Measurements from ENCODE around the gene MORN1.

Gene MORN1

DNA sequence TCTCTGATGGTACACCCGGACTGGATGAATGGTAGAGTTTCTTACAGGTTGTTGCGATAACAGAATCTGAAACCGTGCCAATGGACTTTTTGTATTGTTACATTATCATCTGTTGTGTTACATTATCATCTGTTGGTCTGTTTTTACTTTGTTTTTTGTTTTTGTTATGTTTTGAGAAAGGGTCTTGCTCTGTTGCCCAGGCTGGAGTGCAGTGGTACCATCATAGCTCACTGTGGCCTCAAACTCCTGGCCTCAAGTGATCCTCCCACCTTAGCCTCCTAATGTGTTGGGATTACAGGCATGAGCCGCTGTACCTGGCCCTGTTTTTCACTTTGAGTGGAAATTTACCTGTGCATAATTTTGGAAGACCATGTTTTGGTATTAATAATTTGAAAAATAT is 31.2 kb upstream of the MORN1 start:
- Histone ChIP-seq H3K4me1 (ENCODE audit: control insufficient read depth, insufficient read depth, low read length, unreplicated experiment) (no peaks in the 10 kb centered on the region), H3K79me2 (ENCODE audit: control insufficient read depth, insufficient read depth, low read length, unreplicated experiment) (no peaks in the 10 kb centered on the region), H2AFZ (ENCODE audit: low read length, unreplicated experiment) (no peak overlapping the region), H3K36me3 (ENCODE audit: insufficient read depth, low read length) (no peaks in the 10 kb centered on the region), H3K27me3 (ENCODE audit: insufficient read depth, low read length) (peaks cover 38% of the 10 kb centered on the region), H3K27ac (ENCODE audit: low read depth, low read length) (no peak overlapping the region), H3K4me3 (ENCODE audit: low read depth, low read length) (no peak overlapping the region)

DNA sequence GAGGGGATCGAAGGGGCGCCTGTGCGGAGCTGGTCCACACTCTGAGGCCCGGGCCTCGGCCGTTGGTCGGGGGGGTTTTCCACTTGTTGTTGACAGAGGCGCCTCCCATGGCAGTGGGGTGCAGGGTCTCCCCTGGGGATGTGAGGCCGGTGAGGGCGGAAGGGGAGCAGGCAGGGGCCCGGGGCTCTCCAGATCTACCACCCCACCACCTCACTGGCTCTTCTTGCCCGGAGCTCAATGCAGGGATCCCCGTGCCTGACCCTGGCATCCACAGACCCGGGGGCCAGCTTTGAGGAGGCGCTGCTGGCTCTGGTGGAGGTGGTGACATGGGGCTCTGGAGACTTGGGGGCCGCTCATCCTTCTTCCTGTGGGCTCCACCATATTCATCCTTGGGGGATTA is 28.1 kb upstream of the MORN1 start:
- no peak overlapping the region for H2AFZ ChIP-seq (ENCODE audit: low read length, unreplicated experiment)
- no peaks in the 10 kb centered on the region for H3K79me2 ChIP-seq (ENCODE audit: control insufficient read depth, insufficient read depth, low read length, unreplicated experiment)
- no peak overlapping the region for H3K4me3 ChIP-seq (ENCODE audit: low read depth, low read length)
- no peak overlapping the region for H3K27ac ChIP-seq (ENCODE audit: low read depth, low read length)
- H3K4me1 ChIP-seq (ENCODE audit: control insufficient read depth, insufficient read depth, low read length, unreplicated experiment), result peaks cover 3% of the 10 kb centered on the region
- H3K27me3 ChIP-seq (ENCODE audit: insufficient read depth, low read length), result peaks cover 41% of the 10 kb centered on the region
- H3K36me3 ChIP-seq (ENCODE audit: insufficient read depth, low read length), result no peaks in the 10 kb centered on the region

DNA sequence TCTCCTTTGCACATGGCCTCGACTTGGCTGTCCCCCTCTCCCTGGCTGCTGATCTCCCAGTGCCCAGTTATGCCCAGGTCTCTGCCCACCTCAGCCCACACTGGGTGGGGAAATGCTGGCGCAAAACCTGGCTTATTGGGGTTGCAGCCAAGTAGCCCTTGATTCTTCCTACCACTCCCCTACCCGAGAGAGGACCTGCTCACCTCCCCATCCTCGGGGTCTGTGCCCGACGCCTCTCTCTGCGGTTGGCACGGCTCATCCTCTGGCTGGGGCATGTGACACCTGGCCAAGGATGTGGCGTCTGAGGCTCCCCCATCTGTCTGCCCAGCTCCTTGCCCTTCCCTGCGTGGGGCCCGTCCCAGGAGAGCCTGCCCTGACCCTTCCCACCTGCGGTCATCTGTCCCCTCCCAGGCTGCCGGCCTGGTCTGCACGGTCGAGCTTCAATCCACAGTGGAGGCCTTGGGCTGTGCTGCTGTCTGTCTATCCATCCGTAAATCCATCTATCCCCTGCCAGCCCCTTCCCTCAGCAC is 27.5 kb upstream of the MORN1 start:
- H3K27me3 ChIP-seq (ENCODE audit: insufficient read depth, low read length), result peaks cover 41% of the 10 kb centered on the region
- H2AFZ ChIP-seq (ENCODE audit: low read length, unreplicated experiment), result no peak overlapping the region
- H3K27ac ChIP-seq (ENCODE audit: low read depth, low read length), result no peak overlapping the region
- H3K4me3 ChIP-seq (ENCODE audit: low read depth, low read length), result no peak overlapping the region
- H3K79me2 ChIP-seq (ENCODE audit: control insufficient read depth, insufficient read depth, low read length, unreplicated experiment), result no peaks in the 10 kb centered on the region
- H3K4me1 ChIP-seq (ENCODE audit: control insufficient read depth, insufficient read depth, low read length, unreplicated experiment), result peaks cover 8% of the 10 kb centered on the region
- no peaks in the 10 kb centered on the region for H3K36me3 ChIP-seq (ENCODE audit: insufficient read depth, low read length)

DNA sequence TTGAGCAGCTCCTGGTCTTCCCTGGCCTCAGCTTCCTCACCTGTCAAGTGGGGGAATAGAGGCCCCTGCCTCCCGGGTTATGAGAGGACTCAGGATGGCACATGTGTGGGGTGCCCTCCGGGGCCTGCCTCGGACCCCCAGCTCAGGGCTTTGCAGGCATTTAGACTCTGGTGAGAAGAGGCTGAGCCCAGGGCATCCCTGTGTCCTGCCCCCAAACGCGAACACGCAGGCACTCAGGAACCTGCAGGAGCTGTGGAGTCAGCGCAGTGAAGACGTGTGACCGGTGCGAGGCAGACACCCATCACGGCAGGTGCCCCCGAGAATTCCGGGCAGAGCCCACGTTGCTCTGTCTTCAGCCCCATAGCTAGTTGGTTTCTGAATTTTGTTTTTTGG is 26.5 kb upstream of the MORN1 start:
- Histone ChIP-seq H3K79me2 (ENCODE audit: control insufficient read depth, insufficient read depth, low read length, unreplicated experiment) (no peaks in the 10 kb centered on the region), H3K4me1 (ENCODE audit: control insufficient read depth, insufficient read depth, low read length, unreplicated experiment) (peaks cover 14% of the 10 kb centered on the region), H3K27me3 (ENCODE audit: insufficient read depth, low read length) (peaks cover 35% of the 10 kb centered on the region), H3K27ac (ENCODE audit: low read depth, low read length) (no peak overlapping the region), H2AFZ (ENCODE audit: low read length, unreplicated experiment) (no peak overlapping the region), H3K36me3 (ENCODE audit: insufficient read depth, low read length) (no peaks in the 10 kb centered on the region), H3K4me3 (ENCODE audit: low read depth, low read length) (no peak overlapping the region)

- no peaks in the 10 kb centered on the region for H3K36me3 ChIP-seq (ENCODE audit: insufficient read depth, low read length)
Measured at GRCh38 chr1:2417083-2417832, 25.9 kb upstream of the MORN1 start.

GRCh38 chr1:2416403-2416802 is 25.0 kb upstream of the MORN1 start:
- H3K4me1 ChIP-seq (ENCODE audit: control insufficient read depth, insufficient read depth, low read length, unreplicated experiment), result peaks cover 18% of the 10 kb centered on the region
- H3K27ac ChIP-seq (ENCODE audit: low read depth, low read length), result no peak overlapping the region
- peaks cover 9% of the 10 kb centered on the region for H3K79me2 ChIP-seq (ENCODE audit: control insufficient read depth, insufficient read depth, low read length, unreplicated experiment)
- H2AFZ ChIP-seq (ENCODE audit: low read length, unreplicated experiment), result no peak overlapping the region
- peaks cover 31% of the 10 kb centered on the region for H3K27me3 ChIP-seq (ENCODE audit: insufficient read depth, low read length)
- H3K36me3 ChIP-seq (ENCODE audit: insufficient read depth, low read length), result no peaks in the 10 kb centered on the region
- no peak overlapping the region for H3K4me3 ChIP-seq (ENCODE audit: low read depth, low read length)

More at GRCh38 chr1:2417083-2417832, 25.9 kb upstream of the MORN1 start:
- H3K4me1 ChIP-seq (ENCODE audit: control insufficient read depth, insufficient read depth, low read length, unreplicated experiment), result peaks cover 14% of the 10 kb centered on the region
- no peak overlapping the region for H3K27ac ChIP-seq (ENCODE audit: low read depth, low read length)
- no peak overlapping the region for H3K4me3 ChIP-seq (ENCODE audit: low read depth, low read length)
- H3K79me2 ChIP-seq (ENCODE audit: control insufficient read depth, insufficient read depth, low read length, unreplicated experiment), result peaks cover under 1% of the 10 kb centered on the region
- peaks cover 31% of the 10 kb centered on the region for H3K27me3 ChIP-seq (ENCODE audit: insufficient read depth, low read length)
- H2AFZ ChIP-seq (ENCODE audit: low read length, unreplicated experiment), result no peak overlapping the region

GRCh38 chr1:2415801-2416208 is 24.5 kb upstream of the MORN1 start:
- no peak overlapping the region for H2AFZ ChIP-seq (ENCODE audit: low read length, unreplicated experiment)
- no peaks in the 10 kb centered on the region for H3K36me3 ChIP-seq (ENCODE audit: insufficient read depth, low read length)
- no peak overlapping the region for H3K27ac ChIP-seq (ENCODE audit: low read depth, low read length)
- H3K27me3 ChIP-seq (ENCODE audit: insufficient read depth, low read length), result peaks cover 31% of the 10 kb centered on the region
- H3K4me1 ChIP-seq (ENCODE audit: control insufficient read depth, insufficient read depth, low read length, unreplicated experiment), result peaks cover 19% of the 10 kb centered on the region
- H3K79me2 ChIP-seq (ENCODE audit: control insufficient read depth, insufficient read depth, low read length, unreplicated experiment), result peaks cover 11% of the 10 kb centered on the region
- H3K4me3 ChIP-seq (ENCODE audit: low read depth, low read length), result no peak overlapping the region

DNA sequence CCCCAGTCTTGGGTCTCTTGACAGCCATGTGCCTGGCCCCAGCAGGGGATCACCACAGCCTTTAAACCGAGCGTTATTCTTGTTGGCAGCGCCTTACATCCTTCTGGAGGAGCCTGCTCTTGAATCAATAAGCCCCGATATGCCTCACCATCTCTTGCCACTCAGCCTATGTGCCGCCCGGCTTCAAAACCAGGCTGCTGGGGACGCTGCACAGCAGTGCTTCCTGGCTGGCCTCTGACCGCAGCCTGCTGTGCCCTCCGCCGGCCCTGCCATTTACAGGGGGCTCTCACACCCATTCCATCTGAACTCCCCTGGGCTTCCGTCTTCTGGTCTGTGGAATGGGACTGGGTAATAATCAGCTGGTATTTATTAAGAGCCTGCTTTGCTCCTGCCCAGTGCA is 24.0 kb upstream of the MORN1 start:
- H2AFZ ChIP-seq (ENCODE audit: low read length, unreplicated experiment), result no peak overlapping the region
- H3K27ac ChIP-seq (ENCODE audit: low read depth, low read length), result no peak overlapping the region
- H3K4me3 ChIP-seq (ENCODE audit: low read depth, low read length), result no peak overlapping the region
- peaks cover 28% of the 10 kb centered on the region for H3K27me3 ChIP-seq (ENCODE audit: insufficient read depth, low read length)
- peaks cover 11% of the 10 kb centered on the region for H3K79me2 ChIP-seq (ENCODE audit: control insufficient read depth, insufficient read depth, low read length, unreplicated experiment)
- H3K36me3 ChIP-seq (ENCODE audit: insufficient read depth, low read length), result no peaks in the 10 kb centered on the region
- H3K4me1 ChIP-seq (ENCODE audit: control insufficient read depth, insufficient read depth, low read length, unreplicated experiment), result peaks cover 19% of the 10 kb centered on the region

DNA sequence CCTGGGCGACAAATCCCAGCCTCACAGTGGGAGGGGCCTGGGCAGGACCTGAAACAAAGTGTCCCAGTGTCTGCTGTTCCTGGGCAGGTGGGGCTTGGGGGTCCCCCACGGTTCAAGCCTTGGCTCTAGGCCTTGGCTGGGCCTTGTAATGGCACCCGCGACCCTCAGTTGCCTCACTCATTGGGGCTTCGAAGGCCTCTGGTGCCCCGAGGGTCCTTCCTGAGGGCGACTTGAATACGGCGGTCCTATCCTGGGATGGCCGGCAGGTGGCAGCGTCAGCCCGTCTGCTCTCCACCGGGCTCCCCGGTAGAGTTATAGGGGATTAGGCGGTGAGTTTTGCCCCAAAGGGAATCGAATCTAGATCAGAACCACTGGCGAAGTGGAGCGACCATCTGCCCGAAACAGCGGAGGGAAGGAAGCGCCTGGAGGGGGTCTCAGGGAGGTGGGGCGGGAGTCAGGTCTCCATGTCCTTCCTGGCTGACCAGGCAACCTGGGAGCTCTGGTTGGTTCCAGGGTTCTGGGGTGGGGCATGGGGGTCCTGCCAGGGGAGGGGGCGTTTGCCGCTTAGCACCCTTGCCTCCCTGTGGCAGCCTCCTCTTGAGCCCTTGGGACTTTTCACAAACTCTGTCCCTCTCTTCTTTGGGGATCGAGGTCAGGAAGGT is 23.1 kb upstream of the MORN1 start:
- Histone ChIP-seq H3K4me1 (ENCODE audit: control insufficient read depth, insufficient read depth, low read length, unreplicated experiment) (peaks cover 19% of the 10 kb centered on the region), H3K27me3 (ENCODE audit: insufficient read depth, low read length) (peaks cover 21% of the 10 kb centered on the region), H3K4me3 (ENCODE audit: low read depth, low read length) (no peak overlapping the region), H3K79me2 (ENCODE audit: control insufficient read depth, insufficient read depth, low read length, unreplicated experiment) (peaks cover 11% of the 10 kb centered on the region), H2AFZ (ENCODE audit: low read length, unreplicated experiment) (no peak overlapping the region), H3K27ac (ENCODE audit: low read depth, low read length) (no peak overlapping the region), H3K36me3 (ENCODE audit: insufficient read depth, low read length) (no peaks in the 10 kb centered on the region)

DNA sequence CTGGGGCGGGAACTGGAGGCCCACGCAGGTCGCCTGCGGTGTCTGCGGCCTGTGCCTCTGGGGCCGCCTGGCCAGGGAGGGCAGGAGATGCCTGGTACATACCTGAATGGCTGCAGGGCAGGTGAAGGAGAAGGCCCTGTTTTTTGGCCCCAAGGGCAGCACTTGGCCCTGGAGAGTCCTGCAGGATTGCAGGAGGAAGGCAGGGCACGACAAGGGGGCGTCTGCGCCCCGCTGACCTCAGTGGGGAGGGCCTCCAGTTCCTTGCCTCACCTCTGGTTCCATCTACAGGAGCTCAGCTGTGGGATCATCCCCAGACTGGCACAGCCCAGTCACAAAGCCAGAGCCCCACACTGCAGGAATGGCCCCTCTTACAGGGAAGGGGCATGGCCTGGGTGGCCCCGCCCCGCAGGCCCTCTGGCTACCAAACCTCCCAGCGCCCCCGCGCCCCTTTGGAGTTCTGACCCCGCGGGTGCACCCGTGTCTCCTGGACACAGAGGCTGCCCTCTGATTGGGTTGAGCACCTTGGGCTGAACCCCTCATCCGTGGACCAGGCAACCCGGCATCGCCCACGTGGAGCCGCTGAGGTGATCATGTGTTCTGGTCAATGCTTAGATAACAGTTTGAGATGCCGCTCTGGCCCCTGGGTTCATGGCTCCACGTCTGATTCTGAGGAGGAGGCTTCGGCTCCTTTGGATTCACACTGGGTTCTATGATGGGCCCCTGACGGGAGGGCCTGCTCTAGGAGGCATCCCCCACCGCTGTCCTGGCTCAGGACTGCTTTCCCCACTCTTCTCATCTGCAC is 22.3 kb upstream of the MORN1 start:
- Histone ChIP-seq H2AFZ (ENCODE audit: low read length, unreplicated experiment) (no peak overlapping the region), H3K27me3 (ENCODE audit: insufficient read depth, low read length) (peaks cover 14% of the 10 kb centered on the region), H3K79me2 (ENCODE audit: control insufficient read depth, insufficient read depth, low read length, unreplicated experiment) (peaks cover 11% of the 10 kb centered on the region), H3K36me3 (ENCODE audit: insufficient read depth, low read length) (no peaks in the 10 kb centered on the region), H3K4me1 (ENCODE audit: control insufficient read depth, insufficient read depth, low read length, unreplicated experiment) (peaks cover 19% of the 10 kb centered on the region), H3K4me3 (ENCODE audit: low read depth, low read length) (peak overlapping the region; percentile 94), H3K27ac (ENCODE audit: low read depth, low read length) (no peak overlapping the region)
